Measurements from ENCODE around the gene IL16.

GRCh38 chr15:81166636-81167305, 29.9 kb upstream of the IL16 start:
- TF ChIP-seq POLR2A (IDR thresholded peaks at IDR 0.05) = no peak
- TF ChIP-seq CTCF (IDR thresholded peaks at IDR 0.05) = no peak
